Measurements from ENCODE around the gene HORMAD1. TPM values are rescaled to one million over a fixed set of nuclear protein-coding genes. Genes with fewer than 3 reads are reported as not detected.

Gene HORMAD1
- total and polyA plus RNA-seq, 2 experiments from 2014 or later, result not detected

- TF ChIP-seq CREB1 (CRISPR knock-in tag; IDR thresholded peaks at IDR 0.05; ENCODE audit: low read depth) (no peak), REST (IDR thresholded peaks at IDR 0.05; ENCODE audit: unreplicated experiment) (no peak), EZH2phosphoT487 (IDR thresholded peaks at IDR 0.05; ENCODE audit: unreplicated experiment) (no peak), STAT1 (IDR thresholded peaks at IDR 0.05; ENCODE audit: unreplicated experiment) (no peak)
Observed at GRCh38 chr1:150650193-150650592, 70.5 kb downstream of the HORMAD1 start (continued).

- 0 out of 2 replicates have a peak, but pooled peaks cover 2% of the 10 kb centered on the region for H3F3A ChIP-seq (replicated peaks; ENCODE audit: low read depth)
- H3K9me2 ChIP-seq (ENCODE audit: insufficient read depth), result no peaks in the 10 kb centered on the region
- Mint-ChIP-seq H3K36me3 (ENCODE audit: low read depth) (peaks cover 26% of the 10 kb centered on the region), H3K27me3 (ENCODE audit: insufficient read depth, low read depth, poor library complexity) (no peaks in the 10 kb centered on the region), H3K4me1 (peaks cover 16% of the 10 kb centered on the region), H3K9me3 (no peaks in the 10 kb centered on the region), H3K27ac (peak overlapping the region; percentile 36; the same call in 1 of the 2 replicates), H3K4me3 (no peak overlapping the region)
- H3K4me1 ChIP-seq (ENCODE audit: insufficient read depth), result peaks cover 23% of the 10 kb centered on the region
- ATAC-seq, result no peak
- no peak for DNase-seq (ENCODE audit: low spot score)
- no peak overlapping the region for H2AFZ ChIP-seq
- H4K20me1 ChIP-seq (replicated peaks; ENCODE audit: insufficient read depth), result no peaks in the 10 kb centered on the region
- peaks cover 4% of the 10 kb centered on the region; the same call in 1 of the 2 replicates for H3K36me3 ChIP-seq (ENCODE audit: insufficient read depth)
- H3K4me3 ChIP-seq, result no peak overlapping the region
- no peak for TF ChIP-seq ZNF462 (CRISPR knock-in tag; IDR thresholded peaks at IDR 0.05)
- no peak for TF ChIP-seq ETS1 (IDR thresholded peaks at IDR 0.05)
- no peak for TF ChIP-seq ZNF331 (CRISPR knock-in tag; IDR thresholded peaks at IDR 0.05; ENCODE audit: low read depth)
- TF ChIP-seq EZH2 (IDR thresholded peaks at IDR 0.05; ENCODE audit: low read depth, unreplicated experiment), result no peak
- TF ChIP-seq CREB1 (CRISPR knock-in tag; IDR thresholded peaks at IDR 0.05; ENCODE audit: low read depth), result no peak
- TF ChIP-seq POLR2AphosphoS5 (IDR thresholded peaks at IDR 0.05; ENCODE audit: low read depth), result no peak
- TF ChIP-seq ZNF114 (CRISPR knock-in tag; IDR thresholded peaks at IDR 0.05), result no peak
- no peak for TF ChIP-seq CTCF (conservative IDR thresholded peaks at IDR 0.05; ENCODE audit: low read depth in 2 of 2)
- no peaks in the 10 kb centered on the region for H3K27me3 ChIP-seq (ENCODE audit: insufficient read depth)
- no peak overlapping the region for H3K27ac ChIP-seq (ENCODE audit: low read depth)
- no peaks in the 10 kb centered on the region; the same call in 1 of the 2 replicates for H3K79me2 ChIP-seq (replicated peaks; ENCODE audit: insufficient read depth)
- no peak overlapping the region for H3K4me2 ChIP-seq
Observed at GRCh38 chr1:150649441-150650075, 71.1 kb downstream of the HORMAD1 start.

All from GM23338 (cell line).